Measurements from ENCODE around the gene TGIF2.

The TGIF2 gene

GRCh38 chr20:36584018-36584481 lies 10.7 kb downstream of the TGIF2 start:
- no peaks in the 10 kb centered on the region for H3K9me3 ChIP-seq (ENCODE audit: control insufficient read depth, insufficient read depth, low read depth, low read length)
- no peak overlapping the region for H3K9ac ChIP-seq (ENCODE audit: low read length)
- peaks cover 46% of the 10 kb centered on the region for H3K36me3 ChIP-seq (ENCODE audit: control insufficient read depth, insufficient read depth, low read length)

DNA sequence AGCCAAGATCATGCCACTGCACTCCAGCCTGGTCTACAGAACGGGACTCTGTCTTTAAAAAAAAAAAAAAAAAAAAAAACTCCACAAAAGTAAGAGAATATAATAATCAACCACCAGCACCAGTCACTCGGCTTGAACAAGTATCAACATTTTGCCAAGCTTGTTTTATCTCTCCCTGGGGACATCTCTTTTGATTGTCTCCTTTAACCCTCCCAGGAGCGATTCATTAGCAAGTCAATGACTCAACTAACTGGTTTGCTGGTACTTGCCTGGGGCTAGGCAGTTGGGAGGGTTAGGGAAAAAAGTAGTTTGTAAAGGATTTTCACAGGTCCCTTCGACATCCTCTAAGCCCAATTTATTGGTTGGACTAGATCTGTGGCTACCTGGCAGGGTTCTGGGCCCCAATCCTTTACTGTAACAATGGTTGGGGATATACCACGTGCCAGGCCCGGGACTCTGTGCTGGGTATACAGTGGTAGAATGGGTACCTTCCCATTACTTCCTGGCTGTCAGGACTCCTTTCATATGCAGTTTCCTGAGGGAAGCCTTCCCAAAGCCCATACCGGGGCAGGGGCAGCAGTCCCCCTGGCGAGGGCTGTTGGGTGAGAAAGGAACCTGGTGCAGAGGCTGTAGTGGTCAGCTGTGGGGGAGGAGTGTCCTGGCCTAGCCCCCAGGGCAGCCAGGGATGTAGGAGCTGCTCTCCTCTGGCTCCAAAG lies 12.2 kb downstream of the TGIF2 start:
- no peaks in the 10 kb centered on the region for H3K9me3 ChIP-seq (ENCODE audit: control insufficient read depth, insufficient read depth, low read depth, low read length)
- H3K36me3 ChIP-seq (ENCODE audit: control insufficient read depth, insufficient read depth, low read length): peaks cover 33% of the 10 kb centered on the region
- H3K27ac ChIP-seq (ENCODE audit: low read depth, low read length): peak overlapping the region; percentile 96
- no peaks in the 10 kb centered on the region for H3K27me3 ChIP-seq (ENCODE audit: control insufficient read depth, insufficient read depth, low read length)
- H3K4me3 ChIP-seq (ENCODE audit: low read depth, low read length): peak overlapping the region; percentile 13
- H3K4me1 ChIP-seq (ENCODE audit: control insufficient read depth, insufficient read depth, low read length): peaks cover 35% of the 10 kb centered on the region
- peak overlapping the region; percentile 75 for H3K9ac ChIP-seq (ENCODE audit: low read length)

More at GRCh38 chr20:36584018-36584481, 10.7 kb downstream of the TGIF2 start:
- Histone ChIP-seq H3K27me3 (ENCODE audit: control insufficient read depth, insufficient read depth, low read length) (no peaks in the 10 kb centered on the region), H3K4me3 (ENCODE audit: low read depth, low read length) (no peak overlapping the region), H3K27ac (ENCODE audit: low read depth, low read length) (no peak overlapping the region), H3K4me1 (ENCODE audit: control insufficient read depth, insufficient read depth, low read length) (peaks cover 35% of the 10 kb centered on the region)

GRCh38 chr20:36587388-36588070 lies 14.1 kb downstream of the TGIF2 start:
- no peaks in the 10 kb centered on the region for H3K27me3 ChIP-seq (ENCODE audit: control insufficient read depth, insufficient read depth, low read length)
- peaks cover 53% of the 10 kb centered on the region for H3K4me1 ChIP-seq (ENCODE audit: control insufficient read depth, insufficient read depth, low read length)
- H3K9ac ChIP-seq (ENCODE audit: low read length): no peak overlapping the region
- H3K27ac ChIP-seq (ENCODE audit: low read depth, low read length): peak overlapping the region; percentile 27; the same call in 1 of the 2 replicates
- no peak overlapping the region for H3K4me3 ChIP-seq (ENCODE audit: low read depth, low read length)
- H3K36me3 ChIP-seq (ENCODE audit: control insufficient read depth, insufficient read depth, low read length): peaks cover 33% of the 10 kb centered on the region
- H3K9me3 ChIP-seq (ENCODE audit: control insufficient read depth, insufficient read depth, low read depth, low read length): no peaks in the 10 kb centered on the region

GRCh38 chr20:36591281-36591680 lies 17.9 kb downstream of the TGIF2 start:
- no peaks in the 10 kb centered on the region for H3K27me3 ChIP-seq (ENCODE audit: control insufficient read depth, insufficient read depth, low read length)
- H3K9ac ChIP-seq (ENCODE audit: low read length): no peak overlapping the region
- peak overlapping the region; percentile 15; the same call in 1 of the 2 replicates for H3K27ac ChIP-seq (ENCODE audit: low read depth, low read length)
- H3K4me3 ChIP-seq (ENCODE audit: low read depth, low read length): no peak overlapping the region
- H3K9me3 ChIP-seq (ENCODE audit: control insufficient read depth, insufficient read depth, low read depth, low read length): no peaks in the 10 kb centered on the region
- peaks cover 39% of the 10 kb centered on the region for H3K4me1 ChIP-seq (ENCODE audit: control insufficient read depth, insufficient read depth, low read length)
- peaks cover 46% of the 10 kb centered on the region for H3K36me3 ChIP-seq (ENCODE audit: control insufficient read depth, insufficient read depth, low read length)

DNA sequence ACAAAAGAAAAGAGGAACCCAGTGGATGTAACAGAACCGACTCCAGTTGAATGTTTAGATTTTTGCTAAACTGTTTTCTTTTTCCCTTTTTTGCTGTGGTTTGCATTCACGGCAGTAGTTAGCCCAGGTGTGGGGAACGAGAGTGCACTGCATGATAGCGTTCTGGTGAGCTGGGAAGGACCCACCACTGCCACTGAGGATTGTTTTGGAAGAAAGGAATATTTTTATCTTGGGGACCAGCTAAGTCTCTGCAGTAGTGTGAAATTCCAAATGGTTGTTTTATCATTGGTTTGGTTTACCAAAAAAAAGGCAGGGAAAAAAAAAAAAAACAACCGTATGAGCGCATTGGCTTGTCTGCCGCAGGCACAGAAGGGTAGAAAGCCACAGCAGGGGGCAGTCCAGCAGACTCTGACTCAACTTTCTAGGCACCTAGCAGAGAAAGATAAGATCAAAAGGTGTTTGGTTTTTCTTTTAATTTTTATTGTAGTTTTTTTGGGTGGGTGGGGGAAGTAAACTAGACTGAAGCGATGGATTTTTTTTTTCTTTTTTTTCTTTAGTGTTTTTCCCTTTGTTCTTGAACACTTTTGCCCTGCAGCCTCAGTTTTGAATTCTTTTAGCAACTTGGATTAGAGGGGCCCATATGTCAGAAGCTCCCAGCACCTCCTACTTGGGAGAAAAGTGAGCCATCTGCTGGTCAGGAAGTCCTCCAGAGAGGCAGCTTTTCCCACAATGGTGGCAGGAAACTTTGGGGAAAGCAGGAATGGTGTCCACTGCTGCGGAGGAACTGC lies 18.7 kb downstream of the TGIF2 start:
- H3K27me3 ChIP-seq (ENCODE audit: control insufficient read depth, insufficient read depth, low read length): no peaks in the 10 kb centered on the region
- H3K27ac ChIP-seq (ENCODE audit: low read depth, low read length): peak overlapping the region; percentile 55; the same call in 1 of the 2 replicates
- H3K36me3 ChIP-seq (ENCODE audit: control insufficient read depth, insufficient read depth, low read length): peaks cover 46% of the 10 kb centered on the region
- H3K4me1 ChIP-seq (ENCODE audit: control insufficient read depth, insufficient read depth, low read length): peaks cover 33% of the 10 kb centered on the region
- no peaks in the 10 kb centered on the region for H3K9me3 ChIP-seq (ENCODE audit: control insufficient read depth, insufficient read depth, low read depth, low read length)
- peak overlapping the region; percentile 12 for H3K9ac ChIP-seq (ENCODE audit: low read length)
- H3K4me3 ChIP-seq (ENCODE audit: low read depth, low read length): no peak overlapping the region

GRCh38 chr20:36593347-36593929 lies 20.0 kb downstream of the TGIF2 start:
- Histone ChIP-seq H3K9me3 (ENCODE audit: control insufficient read depth, insufficient read depth, low read depth, low read length) (no peaks in the 10 kb centered on the region), H3K36me3 (ENCODE audit: control insufficient read depth, insufficient read depth, low read length) (peaks cover 38% of the 10 kb centered on the region), H3K4me1 (ENCODE audit: control insufficient read depth, insufficient read depth, low read length) (peaks cover 37% of the 10 kb centered on the region), H3K9ac (ENCODE audit: low read length) (no peak overlapping the region), H3K27me3 (ENCODE audit: control insufficient read depth, insufficient read depth, low read length) (no peaks in the 10 kb centered on the region), H3K27ac (ENCODE audit: low read depth, low read length) (peak overlapping the region; percentile 55; the same call in 1 of the 2 replicates), H3K4me3 (ENCODE audit: low read depth, low read length) (no peak overlapping the region)

DNA sequence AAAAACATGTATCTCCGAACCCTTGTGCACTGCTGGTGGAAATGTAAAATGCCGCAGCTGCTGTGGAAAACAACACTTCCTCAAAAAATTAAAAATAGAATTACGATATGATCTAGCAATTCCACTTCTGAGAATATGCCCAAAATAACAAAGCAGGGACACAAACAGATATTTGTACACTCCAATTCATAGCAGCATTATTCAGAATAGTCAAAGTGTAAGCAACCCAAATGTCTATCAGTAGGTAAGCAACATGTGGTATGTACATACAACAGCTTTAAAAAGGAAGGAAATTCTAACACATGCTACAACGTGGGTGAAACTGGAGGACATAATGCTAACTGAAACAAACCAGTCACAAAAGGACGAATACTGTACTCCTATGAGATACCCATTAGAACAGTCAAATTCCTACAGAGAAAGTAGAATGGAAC lies 26.5 kb downstream of the TGIF2 start:
- H3K4me1 ChIP-seq (ENCODE audit: control insufficient read depth, insufficient read depth, low read length): peaks cover 19% of the 10 kb centered on the region
- H3K27me3 ChIP-seq (ENCODE audit: control insufficient read depth, insufficient read depth, low read length): no peaks in the 10 kb centered on the region
- no peak overlapping the region for H3K4me3 ChIP-seq (ENCODE audit: low read depth, low read length)
- no peaks in the 10 kb centered on the region for H3K9me3 ChIP-seq (ENCODE audit: control insufficient read depth, insufficient read depth, low read depth, low read length)
- 0 out of 2 replicates have a peak, but pooled peaks cover 4% of the 10 kb centered on the region for H3K36me3 ChIP-seq (ENCODE audit: control insufficient read depth, insufficient read depth, low read length)
- no peak overlapping the region for H3K27ac ChIP-seq (ENCODE audit: low read depth, low read length)
- H3K9ac ChIP-seq (ENCODE audit: low read length): no peak overlapping the region

DNA sequence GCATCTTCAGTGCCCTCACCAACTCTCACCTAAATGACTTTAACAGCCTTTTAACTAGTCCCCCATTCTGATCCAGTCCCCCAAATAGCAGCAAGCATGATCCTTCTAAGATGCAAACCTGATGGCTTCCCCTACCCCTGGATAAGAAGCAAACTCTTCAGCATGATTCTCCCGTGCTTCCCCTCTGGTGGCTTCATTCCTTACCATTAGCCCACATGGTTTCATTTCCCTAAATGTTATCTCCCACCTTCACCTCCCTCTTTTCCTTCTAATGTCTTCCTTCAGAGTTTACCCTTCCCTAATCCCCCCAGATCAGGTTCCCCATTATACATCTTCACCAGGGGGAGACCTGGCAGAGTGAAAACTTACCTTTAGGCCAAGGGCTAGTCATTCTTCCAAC lies 28.1 kb downstream of the TGIF2 start:
- H3K4me1 ChIP-seq (ENCODE audit: control insufficient read depth, insufficient read depth, low read length): peaks cover 22% of the 10 kb centered on the region
- no peaks in the 10 kb centered on the region for H3K36me3 ChIP-seq (ENCODE audit: control insufficient read depth, insufficient read depth, low read length)
- H3K9ac ChIP-seq (ENCODE audit: low read length): no peak overlapping the region
- H3K4me3 ChIP-seq (ENCODE audit: low read depth, low read length): no peak overlapping the region
- H3K9me3 ChIP-seq (ENCODE audit: control insufficient read depth, insufficient read depth, low read depth, low read length): no peaks in the 10 kb centered on the region
- H3K27ac ChIP-seq (ENCODE audit: low read depth, low read length): no peak overlapping the region
- no peaks in the 10 kb centered on the region for H3K27me3 ChIP-seq (ENCODE audit: control insufficient read depth, insufficient read depth, low read length)

- Histone ChIP-seq H3K4me1 (ENCODE audit: control insufficient read depth, insufficient read depth, low read length) (peaks cover 9% of the 10 kb centered on the region), H3K27me3 (ENCODE audit: control insufficient read depth, insufficient read depth, low read length) (no peaks in the 10 kb centered on the region), H3K4me3 (ENCODE audit: low read depth, low read length) (peak overlapping the region; percentile 28), H3K9ac (ENCODE audit: low read length) (peak overlapping the region; percentile 64), H3K36me3 (ENCODE audit: control insufficient read depth, insufficient read depth, low read length) (peaks cover 26% of the 10 kb centered on the region), H3K27ac (ENCODE audit: low read depth, low read length) (peak overlapping the region; percentile 8; the same call in 1 of the 2 replicates), H3K9me3 (ENCODE audit: control insufficient read depth, insufficient read depth, low read depth, low read length) (no peaks in the 10 kb centered on the region)
These were observed 31.6 kb downstream of the TGIF2 start for GRCh38 chr20:36604952-36605398.

- Histone ChIP-seq H3K9ac (ENCODE audit: low read length) (peak within 1 kb of the TSS; percentile 96), H3K27me3 (ENCODE audit: control insufficient read depth, insufficient read depth, low read length) (no peaks in the 10 kb centered on the region), H3K36me3 (ENCODE audit: control insufficient read depth, insufficient read depth, low read length) (peaks cover 31% of the 10 kb centered on the region), H3K4me1 (ENCODE audit: control insufficient read depth, insufficient read depth, low read length) (peaks cover 9% of the 10 kb centered on the region), H3K27ac (ENCODE audit: low read depth, low read length) (peak within 1 kb of the TSS; percentile 89), H3K4me3 (ENCODE audit: low read depth, low read length) (peak within 1 kb of the TSS; percentile 94), H3K9me3 (ENCODE audit: control insufficient read depth, insufficient read depth, low read depth, low read length) (no peaks in the 10 kb centered on the region)
These were observed 32.2 kb downstream of the TGIF2 start, which contains the start of gene RAB5IF for GRCh38 chr20:36605399-36606157. Gene RAB5IF, plus strand, starts transcription at chr20:36605779. Its CDS starts 173 bp downstream, at chr20:36605952.

Data from HUES6 (cell line).